ENCODE data around the gene ABHD1.

- TF ChIP-seq SP1 (IDR thresholded peaks at IDR 0.05) (no peak), BHLHE40 (IDR thresholded peaks at IDR 0.05; ENCODE audit: borderline replicate concordance) (no peak), HDGF (IDR thresholded peaks at IDR 0.05; ENCODE audit: borderline replicate concordance) (no peak), PKNOX1 (IDR thresholded peaks at IDR 0.05) (no peak), FOXM1 (IDR thresholded peaks at IDR 0.05; ENCODE audit: borderline replicate concordance) (no peak), NFRKB (IDR thresholded peaks at IDR 0.05) (no peak), ZNF384 (IDR thresholded peaks at IDR 0.05) (no peak), SUZ12 (IDR thresholded peaks at IDR 0.05) (no peak)
These were observed 5.6 kb upstream of the ABHD1 start for GRCh38 chr2:27117995-27118524.

Measured in HEK293T (cell line).